Fibroblast of mammary gland (primary cell): Measurements from ENCODE around the gene RNF113A.
"Not testable (repeated sequence)": the region's sequence is repeated elsewhere in the genome, so short reads cannot be mapped to it uniquely, and the experiment has no call there.

Experiments
- DNase-seq: peaks from one replicate; pipeline ENCODE4 v3.0.0-alpha.2; 2010; ENCODE audit warnings: low read depth
- H3K4me3 ChIP-seq: 2 replicates; pipeline ENCODE4 v1.5.1; 2011; ENCODE audit warnings: low read depth, mild to moderate bottlenecking, low read length, moderate library complexity; ENCODE audit not compliant: control insufficient read depth
- TF ChIP-seq, protein P1 (sequence below): conservative IDR thresholded peaks from 2 replicates; pipeline ENCODE4 v1.5.1; 2011; ENCODE audit warnings: low read depth, low read length, inconsistent platforms; ENCODE audit not compliant: control insufficient read depth, insufficient read depth

RNF113A gene

DNA sequence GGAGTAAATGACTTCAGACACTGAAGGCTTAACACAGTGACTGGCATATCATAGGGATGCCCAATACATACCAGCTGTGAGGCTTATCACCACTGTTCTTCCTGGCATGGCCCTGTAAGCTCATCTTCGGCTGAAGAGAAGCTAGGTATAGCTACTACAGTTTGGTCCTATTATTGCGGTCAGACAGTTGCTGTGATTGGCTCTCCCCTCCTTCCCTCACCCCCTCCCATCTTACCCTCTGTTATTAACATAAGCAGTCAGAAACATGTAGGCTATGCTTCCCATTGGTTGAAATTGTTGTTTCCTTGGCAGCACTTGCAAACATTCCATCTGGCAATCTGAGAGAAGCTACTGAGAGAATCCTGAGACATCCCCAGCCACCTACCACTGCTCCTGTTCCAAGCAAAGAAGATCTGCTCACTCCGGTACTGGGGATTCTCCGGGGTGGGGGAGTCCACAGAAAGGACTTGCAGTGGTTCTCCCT, 24.4 kb upstream of the RNF113A start, which contains the start of gene AKAP14:
Gene AKAP14 (plus strand): TSS at position 51 of the 484 bp plus-strand sequence. CDS start 7,331 bp downstream, outside the sequence.
- DNase-seq, result no peak
- no peak within 1 kb of the TSS for H3K4me3 ChIP-seq
- TF ChIP-seq, protein P1, sequence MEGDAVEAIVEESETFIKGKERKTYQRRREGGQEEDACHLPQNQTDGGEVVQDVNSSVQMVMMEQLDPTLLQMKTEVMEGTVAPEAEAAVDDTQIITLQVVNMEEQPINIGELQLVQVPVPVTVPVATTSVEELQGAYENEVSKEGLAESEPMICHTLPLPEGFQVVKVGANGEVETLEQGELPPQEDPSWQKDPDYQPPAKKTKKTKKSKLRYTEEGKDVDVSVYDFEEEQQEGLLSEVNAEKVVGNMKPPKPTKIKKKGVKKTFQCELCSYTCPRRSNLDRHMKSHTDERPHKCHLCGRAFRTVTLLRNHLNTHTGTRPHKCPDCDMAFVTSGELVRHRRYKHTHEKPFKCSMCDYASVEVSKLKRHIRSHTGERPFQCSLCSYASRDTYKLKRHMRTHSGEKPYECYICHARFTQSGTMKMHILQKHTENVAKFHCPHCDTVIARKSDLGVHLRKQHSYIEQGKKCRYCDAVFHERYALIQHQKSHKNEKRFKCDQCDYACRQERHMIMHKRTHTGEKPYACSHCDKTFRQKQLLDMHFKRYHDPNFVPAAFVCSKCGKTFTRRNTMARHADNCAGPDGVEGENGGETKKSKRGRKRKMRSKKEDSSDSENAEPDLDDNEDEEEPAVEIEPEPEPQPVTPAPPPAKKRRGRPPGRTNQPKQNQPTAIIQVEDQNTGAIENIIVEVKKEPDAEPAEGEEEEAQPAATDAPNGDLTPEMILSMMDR, result no peak

DNA sequence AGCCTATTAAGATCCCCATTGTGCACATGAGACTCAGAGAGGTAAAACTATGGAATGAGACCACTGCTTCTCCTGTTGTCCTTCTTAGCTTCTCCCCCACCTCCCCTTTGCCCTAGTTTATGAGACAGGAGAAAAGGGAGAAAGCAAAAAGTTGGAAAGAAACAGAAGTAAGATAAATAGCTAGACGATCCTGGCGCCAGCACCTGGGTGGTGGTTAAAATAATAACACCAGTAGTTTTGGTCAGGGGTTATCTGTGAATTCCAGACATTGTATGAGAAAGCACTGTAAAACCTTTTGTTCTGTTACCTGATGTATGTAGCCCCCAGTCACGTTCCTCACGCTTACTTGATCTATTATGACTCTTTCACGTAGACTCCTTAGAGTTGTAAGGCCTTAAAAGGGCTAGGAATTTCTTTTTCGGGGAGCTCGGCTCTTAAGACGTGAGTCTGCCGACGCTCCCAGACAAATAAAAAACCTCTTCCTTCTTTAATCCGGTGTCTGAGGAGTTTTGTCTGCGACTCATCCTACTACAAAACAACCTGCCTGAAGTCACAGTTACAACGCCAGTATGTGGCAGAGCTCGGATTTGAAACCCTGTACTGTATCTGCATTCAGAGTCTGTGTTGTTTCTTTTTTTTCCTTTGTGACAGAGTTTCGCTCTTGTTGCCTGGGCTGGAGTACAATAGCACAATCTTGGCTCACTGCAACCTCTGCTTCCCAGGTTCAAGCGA, 20.6 kb upstream of the RNF113A start:
- DNase-seq, H3K4me3 ChIP-seq: not testable (repeated sequence)

DNA sequence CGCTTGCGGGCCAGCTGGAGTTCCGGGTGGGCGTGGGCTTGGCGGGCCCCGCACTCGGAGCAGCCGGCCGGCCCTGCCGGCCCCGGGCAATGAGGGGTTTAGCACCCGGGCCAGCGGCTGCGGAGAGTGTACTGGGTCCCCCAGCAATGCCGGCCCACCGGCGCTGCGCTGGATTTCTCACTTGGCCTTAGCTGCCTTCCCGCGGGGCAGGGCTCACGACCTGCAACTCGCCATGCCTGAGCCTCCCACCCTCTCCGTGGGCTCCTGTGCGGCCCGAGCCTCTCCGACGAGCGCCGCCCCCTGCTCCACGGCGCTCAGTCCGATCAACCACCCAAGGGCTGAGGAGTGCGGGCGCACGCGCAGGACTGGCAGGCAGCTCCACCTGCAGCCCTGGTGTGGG, 19.1 kb upstream of the RNF113A start:
- not testable (repeated sequence) for H3K4me3 ChIP-seq, DNase-seq

DNA sequence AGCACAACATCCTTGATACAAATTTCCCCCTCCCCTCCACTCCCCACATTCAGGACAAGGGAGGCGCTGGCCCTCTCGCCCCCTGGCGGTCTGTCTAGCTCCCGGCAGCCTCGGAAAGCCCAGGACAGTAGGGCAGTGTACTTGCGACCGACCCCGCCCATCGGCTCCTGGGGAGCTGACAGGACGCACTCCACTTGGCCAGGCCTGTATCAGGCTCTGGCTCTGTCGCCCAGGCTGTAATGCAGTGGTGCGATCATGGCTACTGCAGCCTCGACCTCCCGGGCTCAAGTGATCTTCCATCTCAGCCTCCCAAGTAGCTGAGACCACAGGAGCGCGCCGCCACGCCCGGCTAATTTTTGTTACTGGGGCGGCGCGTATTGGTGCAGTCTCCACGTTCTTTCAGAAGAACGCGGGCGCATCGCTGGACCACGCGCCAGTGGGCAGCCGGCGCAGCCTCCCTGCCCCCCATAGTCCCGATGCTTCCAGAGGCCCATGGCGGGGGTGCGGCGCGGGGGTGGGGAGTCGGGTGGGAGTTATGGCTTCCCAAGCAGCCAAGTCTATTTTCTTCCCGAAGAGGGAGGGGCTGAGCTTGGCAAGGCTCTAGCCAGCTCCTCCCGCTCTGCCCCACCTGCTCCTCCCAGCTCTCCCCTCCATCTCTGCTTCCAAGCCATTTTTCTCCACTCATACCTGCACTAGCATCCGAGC, 16.3 kb upstream of the RNF113A start:
- H3K4me3 ChIP-seq, result peak overlapping the region; percentile 40
- TF ChIP-seq, protein P1, result peak; percentile 58

DNA sequence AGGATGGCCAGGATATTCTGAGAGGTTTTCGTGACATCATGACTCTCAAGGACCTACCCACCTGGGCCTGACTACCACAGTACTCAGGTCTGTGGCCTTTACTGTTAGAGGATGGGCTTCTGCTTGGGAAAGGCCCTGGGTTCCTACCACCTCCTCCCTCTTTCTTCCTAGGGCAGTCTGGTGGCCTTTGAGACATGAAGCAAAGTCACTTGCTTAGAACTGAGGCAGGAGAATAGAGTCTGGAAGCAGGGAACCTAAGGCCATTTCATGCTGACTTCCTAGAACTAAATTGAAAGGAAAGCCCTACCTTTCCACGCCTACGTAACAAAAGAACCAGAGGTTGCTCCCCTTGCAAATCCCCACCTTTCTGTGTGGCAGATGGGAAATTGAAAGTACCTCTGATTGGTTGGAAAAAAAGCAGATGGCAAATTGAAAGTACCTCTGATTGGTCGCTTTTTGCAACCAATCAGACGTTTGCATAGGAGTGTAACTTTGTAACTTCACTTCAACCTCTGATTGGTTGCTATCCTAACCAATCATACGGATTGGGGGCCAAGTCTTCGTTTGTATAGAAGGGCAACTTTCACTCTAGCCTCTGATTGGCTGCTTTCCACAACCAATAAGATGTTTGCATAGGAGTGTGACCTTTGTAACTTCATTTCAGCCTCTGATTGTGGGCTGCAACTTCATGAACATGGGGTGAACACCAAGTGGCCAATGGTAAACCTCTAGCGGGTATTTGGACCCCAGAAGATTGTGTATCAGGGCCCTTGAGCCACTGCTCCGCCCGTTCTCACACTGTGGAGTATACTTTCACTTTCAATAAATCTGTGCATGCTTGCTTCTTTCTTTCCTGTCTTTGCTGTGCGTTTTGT, 14.3 kb upstream of the RNF113A start:
- H3K4me3 ChIP-seq, result no peak overlapping the region
- TF ChIP-seq, protein P1, result no peak
- peak; percentile 61 for DNase-seq

More for the DNA sequence above, 16.3 kb upstream of the RNF113A start:
- peak; percentile 52 for DNase-seq

DNA sequence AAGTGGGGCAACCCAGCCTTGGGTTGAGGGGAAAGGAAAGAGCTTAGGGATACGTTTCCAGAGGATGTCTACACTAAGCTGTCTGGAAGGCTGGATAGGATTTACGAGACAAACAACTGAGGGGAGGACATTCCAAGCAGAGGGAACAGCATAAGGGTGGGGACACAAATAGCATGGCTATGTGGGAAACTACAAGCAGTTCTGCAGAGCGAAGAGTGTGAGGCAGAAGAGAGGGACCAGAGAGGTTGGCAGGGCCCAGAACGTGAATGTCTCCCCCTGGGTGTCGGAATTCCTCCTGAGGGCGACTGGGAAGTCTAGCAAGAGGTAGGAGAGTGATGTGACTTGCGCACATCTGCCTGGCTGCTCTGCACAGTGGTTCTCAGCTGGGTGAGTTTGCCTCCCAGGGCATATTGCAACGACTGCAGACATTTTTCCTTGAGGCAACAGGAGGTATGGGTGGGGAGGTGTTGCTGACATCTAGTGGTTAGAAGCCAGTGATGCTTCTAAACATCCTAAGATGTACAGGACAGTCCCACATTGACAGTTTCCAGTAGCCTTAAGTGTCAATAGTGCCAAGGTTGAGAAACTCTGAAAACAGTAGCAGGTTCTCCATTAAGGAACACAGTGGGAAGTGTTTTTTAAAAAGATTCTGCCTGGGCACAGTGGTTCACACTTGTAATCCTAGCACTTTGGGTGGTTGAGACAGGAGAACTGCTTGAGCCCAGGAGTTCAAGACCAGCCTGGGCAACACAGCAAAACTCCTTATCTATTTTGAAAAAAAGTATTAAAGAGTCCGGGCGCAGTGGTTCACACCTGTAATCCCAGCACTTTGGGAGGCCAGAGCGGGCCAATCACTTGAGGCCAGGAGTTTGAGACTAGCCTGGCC, 9.3 kb upstream of the RNF113A start:
- no peak overlapping the region for H3K4me3 ChIP-seq
- TF ChIP-seq, protein P1, result peak; percentile 76
- DNase-seq, result peak; percentile 67

DNA sequence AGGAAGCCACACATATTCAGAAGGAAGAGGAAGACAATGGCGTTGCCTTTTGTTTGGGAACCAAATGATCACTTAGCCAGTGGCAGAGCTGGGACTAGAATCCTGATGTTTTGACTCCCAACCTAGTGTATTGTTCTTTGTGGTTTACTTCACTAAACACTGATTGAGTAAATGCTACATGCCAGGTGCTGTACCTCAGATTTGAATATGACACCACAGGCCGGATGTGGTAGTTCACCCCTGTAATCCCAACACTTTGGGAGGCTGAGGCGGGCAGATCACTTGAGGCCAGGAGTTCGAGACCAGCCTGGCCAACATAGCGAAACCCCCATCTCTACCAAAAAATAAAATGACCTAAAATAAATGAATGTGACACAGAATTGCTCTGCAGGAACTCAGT, 8.5 kb upstream of the RNF113A start:
- TF ChIP-seq, protein P1, result no peak
- no peak overlapping the region for H3K4me3 ChIP-seq
- no peak for DNase-seq
